GM23248 (cell line): ENCODE results near the gene RASSF5.

Source experiments
- EZH2 ChIP-seq: fragments of 200-600 bp; sonication (generic); IDR thresholded peaks from 2 replicates; pipeline ENCODE4 v1.6.1; 2018; ENCODE audit warnings: antibody characterized with exemption, mild to moderate bottlenecking; ENCODE audit not compliant: insufficient read depth, poor library complexity, severe bottlenecking
- EZH2phosphoT487 ChIP-seq: fragments of 200-600 bp; sonication (generic); IDR thresholded peaks from 2 replicates; pipeline ENCODE4 v1.6.1; 2018; ENCODE audit warnings: antibody characterized with exemption, moderate library complexity, mild to moderate bottlenecking, low read depth; ENCODE audit not compliant: insufficient read depth

DNA sequence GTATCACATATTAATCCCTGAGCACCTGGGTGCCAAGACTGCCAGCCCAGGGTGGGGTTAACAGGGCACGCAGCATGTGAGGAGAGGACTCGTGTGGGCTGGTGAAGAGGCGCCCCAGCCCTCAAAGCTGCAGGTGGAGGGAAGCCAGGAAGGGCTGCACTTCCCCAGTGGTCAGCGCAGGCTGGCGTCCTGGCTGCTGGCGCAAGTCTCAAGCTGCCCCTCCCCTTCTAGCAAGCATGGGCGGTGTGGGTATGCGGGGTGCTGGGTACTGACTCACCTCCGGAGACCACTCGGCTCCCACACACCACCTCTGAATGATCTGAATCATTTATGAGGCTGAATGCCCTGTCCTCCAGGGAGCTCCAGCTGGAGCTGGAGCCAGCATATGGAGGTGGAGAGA lies 60.9 kb downstream of the RASSF5 start:
- TF ChIP-seq EZH2 (no peak), EZH2phosphoT487 (no peak)
